ENCODE measurements around the gene CEP72. TPM values are rescaled to one million over a fixed set of nuclear protein-coding genes. Genes with fewer than 3 reads are reported as not detected.

CEP72 gene
- total RNA-seq, 2 donors from 2014 or later: 35.6 to 36.5 TPM

DNA sequence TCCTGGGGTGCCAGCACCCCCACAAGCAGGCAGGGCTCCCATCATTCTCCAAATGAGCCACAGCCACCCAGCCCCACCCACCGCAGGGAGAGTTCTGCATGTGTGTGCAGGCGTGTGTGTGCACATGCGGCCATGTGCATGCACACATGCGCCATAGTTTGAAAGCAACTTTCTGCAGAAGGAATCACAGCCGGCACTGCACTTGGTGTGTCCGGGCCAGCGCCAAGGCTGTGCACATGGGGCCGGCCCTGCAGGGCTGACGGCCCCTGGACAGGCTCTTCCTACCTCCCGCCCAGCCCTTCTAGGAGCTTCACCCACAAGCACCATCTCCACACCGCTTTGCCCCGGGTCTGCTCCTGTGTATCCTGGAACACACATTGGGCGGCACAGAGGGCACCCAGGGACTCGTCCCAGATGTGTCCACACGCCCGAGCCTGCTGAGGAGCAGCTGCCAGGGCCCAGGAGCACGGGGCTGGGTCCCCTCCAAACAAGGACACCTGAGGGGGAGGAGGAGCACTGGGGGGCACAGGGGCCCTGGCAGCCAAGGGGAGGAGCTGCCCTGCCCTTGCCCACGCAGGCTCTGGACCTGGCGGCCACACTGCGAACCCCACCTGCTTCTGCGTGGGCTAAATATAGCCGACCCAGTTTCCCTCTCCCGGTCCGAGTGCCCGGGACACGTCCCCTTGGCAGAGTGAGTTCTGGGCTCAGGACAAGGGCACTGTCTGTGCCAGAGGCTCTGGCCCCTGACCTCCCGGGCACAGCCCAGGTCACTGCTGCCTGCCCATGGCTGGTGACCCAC, 61.9 kb downstream of the CEP72 start:
- H3K4me3 Mint-ChIP-seq: no peak overlapping the region
- 90% methylated on average over 8 to 27 of the region's 27 CpGs for WGBS, 2 experiments (ENCODE audit: insufficient coverage in 1 of 2, insufficient read length in 1 of 2)
- peaks cover 6% of the 10 kb centered on the region for H3K4me1 Mint-ChIP-seq
- DNase-seq: no peak
- peaks cover 28% of the 10 kb centered on the region for H3K27me3 ChIP-seq (ENCODE audit: control insufficient read depth, insufficient read depth, low read length, poor library complexity, severe bottlenecking)
- no peaks in the 10 kb centered on the region for H3K9me3 ChIP-seq (ENCODE audit: control insufficient read depth, low read length)
- H3K9me3 Mint-ChIP-seq: no peaks in the 10 kb centered on the region
- no peaks in the 10 kb centered on the region for H3K36me3 ChIP-seq (ENCODE audit: control insufficient read depth, insufficient read depth, low read length)
- H3K27ac Mint-ChIP-seq: no peak overlapping the region
- peaks cover 34% of the 10 kb centered on the region for H3K27me3 Mint-ChIP-seq (ENCODE audit: insufficient read depth)
- TF ChIP-seq, protein P1, sequence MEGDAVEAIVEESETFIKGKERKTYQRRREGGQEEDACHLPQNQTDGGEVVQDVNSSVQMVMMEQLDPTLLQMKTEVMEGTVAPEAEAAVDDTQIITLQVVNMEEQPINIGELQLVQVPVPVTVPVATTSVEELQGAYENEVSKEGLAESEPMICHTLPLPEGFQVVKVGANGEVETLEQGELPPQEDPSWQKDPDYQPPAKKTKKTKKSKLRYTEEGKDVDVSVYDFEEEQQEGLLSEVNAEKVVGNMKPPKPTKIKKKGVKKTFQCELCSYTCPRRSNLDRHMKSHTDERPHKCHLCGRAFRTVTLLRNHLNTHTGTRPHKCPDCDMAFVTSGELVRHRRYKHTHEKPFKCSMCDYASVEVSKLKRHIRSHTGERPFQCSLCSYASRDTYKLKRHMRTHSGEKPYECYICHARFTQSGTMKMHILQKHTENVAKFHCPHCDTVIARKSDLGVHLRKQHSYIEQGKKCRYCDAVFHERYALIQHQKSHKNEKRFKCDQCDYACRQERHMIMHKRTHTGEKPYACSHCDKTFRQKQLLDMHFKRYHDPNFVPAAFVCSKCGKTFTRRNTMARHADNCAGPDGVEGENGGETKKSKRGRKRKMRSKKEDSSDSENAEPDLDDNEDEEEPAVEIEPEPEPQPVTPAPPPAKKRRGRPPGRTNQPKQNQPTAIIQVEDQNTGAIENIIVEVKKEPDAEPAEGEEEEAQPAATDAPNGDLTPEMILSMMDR (conservative IDR thresholded peaks at IDR 0.05): no peak
- H3K4me1 ChIP-seq (ENCODE audit: control insufficient read depth, insufficient read depth, low read length): peaks cover 13% of the 10 kb centered on the region
- H3K4me3 ChIP-seq (ENCODE audit: low read length): no peak overlapping the region
- no peak overlapping the region for H3K27ac ChIP-seq (ENCODE audit: low read depth, low read length)
- H3K36me3 Mint-ChIP-seq (ENCODE audit: low read depth): no peaks in the 10 kb centered on the region
- no peak overlapping the region for H3K9ac ChIP-seq (ENCODE audit: extremely low read depth, low read length, poor library complexity, severe bottlenecking)

DNA sequence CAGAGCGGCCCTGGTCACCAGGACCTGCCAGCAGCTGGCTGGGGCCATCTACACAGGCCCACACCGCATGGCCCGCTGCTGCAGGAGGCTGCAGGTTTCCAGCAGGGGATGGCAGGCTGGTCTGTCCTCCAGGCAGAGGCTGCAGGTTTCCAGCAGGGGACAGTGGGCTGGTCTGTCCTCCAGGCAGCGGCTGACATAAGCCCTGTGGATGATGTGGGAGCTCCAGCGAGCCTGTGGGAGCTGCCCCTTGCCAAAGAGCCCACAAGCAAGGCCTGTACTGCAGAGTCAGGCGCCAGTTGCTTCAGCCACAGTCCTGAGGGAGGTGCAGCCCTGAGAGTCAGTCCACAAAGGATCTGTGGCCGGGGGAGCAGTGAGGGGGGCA, 62.5 kb downstream of the CEP72 start:
- H3K27ac Mint-ChIP-seq: no peak overlapping the region
- Histone ChIP-seq H3K4me1 (ENCODE audit: control insufficient read depth, insufficient read depth, low read length) (peaks cover 13% of the 10 kb centered on the region), H3K9me3 (ENCODE audit: control insufficient read depth, low read length) (no peaks in the 10 kb centered on the region), H3K27me3 (ENCODE audit: control insufficient read depth, insufficient read depth, low read length, poor library complexity, severe bottlenecking) (peaks cover 28% of the 10 kb centered on the region), H3K27ac (ENCODE audit: low read depth, low read length) (no peak overlapping the region), H3K36me3 (ENCODE audit: control insufficient read depth, insufficient read depth, low read length) (no peaks in the 10 kb centered on the region), H3K4me3 (ENCODE audit: low read length) (no peak overlapping the region), H3K9ac (ENCODE audit: extremely low read depth, low read length, poor library complexity, severe bottlenecking) (no peak overlapping the region)
- TF ChIP-seq, protein P1 (conservative IDR thresholded peaks at IDR 0.05): peak; percentile 29
- no peaks in the 10 kb centered on the region for H3K36me3 Mint-ChIP-seq (ENCODE audit: low read depth)
- no peak overlapping the region for H3K4me3 Mint-ChIP-seq
- DNase-seq: peak; percentile 68
- peaks cover 38% of the 10 kb centered on the region for H3K27me3 Mint-ChIP-seq (ENCODE audit: insufficient read depth)
- H3K4me1 Mint-ChIP-seq: peaks cover 6% of the 10 kb centered on the region
- 67 to 86% methylated on average over 3 to 7 of the region's 7 CpGs for WGBS, 2 experiments (ENCODE audit: insufficient coverage in 1 of 2, insufficient read length in 1 of 2)
- H3K9me3 Mint-ChIP-seq: no peaks in the 10 kb centered on the region

DNA sequence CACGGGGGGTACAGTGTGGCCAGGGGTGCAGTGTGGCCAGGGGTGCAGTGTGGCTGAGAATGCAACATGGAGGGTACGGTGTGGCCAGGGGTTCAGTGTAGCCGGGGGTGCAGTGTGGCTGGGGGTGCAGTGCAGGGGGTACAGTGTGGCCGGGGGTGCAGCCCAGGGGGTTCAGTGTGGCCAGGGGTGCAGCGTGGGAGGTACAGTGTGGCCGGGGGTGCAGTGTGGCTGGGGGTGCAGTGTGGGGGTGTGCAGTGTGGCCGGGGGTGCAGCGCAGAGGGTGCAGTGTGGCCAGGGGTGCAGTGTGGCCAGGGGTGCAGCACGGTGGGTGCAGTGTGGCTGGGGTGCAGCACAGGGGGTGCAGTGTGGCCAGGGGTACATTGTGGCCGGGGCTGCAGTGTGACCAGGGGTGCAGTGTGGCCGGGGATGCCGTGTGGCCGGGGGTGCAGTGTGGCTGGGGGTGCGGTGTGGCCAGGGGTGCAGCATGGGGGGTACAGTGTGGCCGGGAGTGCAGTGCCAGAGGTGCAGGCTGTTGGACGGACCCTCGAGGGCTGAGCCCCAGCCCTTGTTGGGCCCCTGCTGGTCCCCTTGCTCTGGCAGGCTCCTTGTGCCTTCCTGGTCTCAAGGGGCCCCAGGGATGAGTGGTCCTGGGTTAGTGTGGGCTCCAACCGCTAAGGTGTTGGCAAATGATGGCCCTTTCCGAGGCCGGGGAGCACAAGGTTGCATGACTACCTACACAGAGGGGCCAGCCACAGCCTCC, 63.2 kb downstream of the CEP72 start:
- H3K4me1 Mint-ChIP-seq: peaks cover 6% of the 10 kb centered on the region
- peaks cover 38% of the 10 kb centered on the region for H3K27me3 Mint-ChIP-seq (ENCODE audit: insufficient read depth)
- Histone ChIP-seq H3K36me3 (ENCODE audit: control insufficient read depth, insufficient read depth, low read length) (no peaks in the 10 kb centered on the region), H3K4me3 (ENCODE audit: low read length) (no peak overlapping the region), H3K27me3 (ENCODE audit: control insufficient read depth, insufficient read depth, low read length, poor library complexity, severe bottlenecking) (peaks cover 28% of the 10 kb centered on the region), H3K4me1 (ENCODE audit: control insufficient read depth, insufficient read depth, low read length) (peaks cover 13% of the 10 kb centered on the region), H3K9ac (ENCODE audit: extremely low read depth, low read length, poor library complexity, severe bottlenecking) (no peak overlapping the region), H3K9me3 (ENCODE audit: control insufficient read depth, low read length) (no peaks in the 10 kb centered on the region), H3K27ac (ENCODE audit: low read depth, low read length) (no peak overlapping the region)
- no peak for DNase-seq
- no peaks in the 10 kb centered on the region for H3K36me3 Mint-ChIP-seq (ENCODE audit: low read depth)
- TF ChIP-seq, protein P1 (conservative IDR thresholded peaks at IDR 0.05): no peak
- 82 to 88% methylated on average over 6 to 19 of the region's 20 CpGs for WGBS, 2 experiments (ENCODE audit: insufficient coverage in 1 of 2, insufficient read length in 1 of 2)
- H3K4me3 Mint-ChIP-seq: no peak overlapping the region
- no peaks in the 10 kb centered on the region for H3K9me3 Mint-ChIP-seq
- no peak overlapping the region for H3K27ac Mint-ChIP-seq

All from endodermal cell (in vitro differentiated cells).